Measurements from ENCODE around the gene PURB.
"Not testable (repeated sequence)": the region's sequence is repeated elsewhere in the genome, so short reads cannot be mapped to it uniquely, and the experiment has no call there.

Gene PURB

GRCh38 chr7:44885394-44886317 lies at the start of gene PURB:
Gene PURB (minus strand): TSS chr7:44885530. CDS start chr7:44885348, 182 bp downstream.
- peak; percentile 90 to 96 for DNase-seq (ENCODE audit: low read depth in 2 of 2)

- DNase-seq (ENCODE audit: low read depth in 2 of 2), result no peak
Observed at GRCh38 chr7:44935016-44935415, 49.7 kb upstream of the PURB start.

- DNase-seq (ENCODE audit: low read depth in 2 of 2), result not testable (repeated sequence)
Observed at GRCh38 chr7:44934510-44934909, 49.2 kb upstream of the PURB start.

GRCh38 chr7:44930921-44931320 lies 45.6 kb upstream of the PURB start:
- no peak for DNase-seq (ENCODE audit: low read depth in 2 of 2)

- no peak for DNase-seq (ENCODE audit: low read depth in 2 of 2)
Observed at GRCh38 chr7:44922351-44922694, 37.0 kb upstream of the PURB start.

GRCh38 chr7:44921607-44922350 lies 36.4 kb upstream of the PURB start:
- DNase-seq (ENCODE audit: low read depth in 2 of 2), result peak; percentile 77 to 88

GRCh38 chr7:44920119-44920518 lies 34.8 kb upstream of the PURB start:
- DNase-seq (ENCODE audit: low read depth in 2 of 2), result no peak

- DNase-seq (ENCODE audit: low read depth in 2 of 2), result no peak
Observed at GRCh38 chr7:44918029-44918428, 32.7 kb upstream of the PURB start.

GRCh38 chr7:44917465-44917864 lies 32.1 kb upstream of the PURB start:
- no peak for DNase-seq (ENCODE audit: low read depth in 2 of 2)

GRCh38 chr7:44914992-44915607 lies 29.8 kb upstream of the PURB start:
- DNase-seq (ENCODE audit: low read depth in 2 of 2), result peak; percentile 37 to 53

GRCh38 chr7:44912775-44913347 lies 27.5 kb upstream of the PURB start:
- no peak for DNase-seq (ENCODE audit: low read depth in 2 of 2)

- DNase-seq (ENCODE audit: low read depth in 2 of 2), result no peak
Observed at GRCh38 chr7:44911911-44912310, 26.6 kb upstream of the PURB start.

- DNase-seq (ENCODE audit: low read depth in 2 of 2), result no peak
Observed at GRCh38 chr7:44909596-44910389, 24.5 kb upstream of the PURB start.

GRCh38 chr7:44906965-44907364 lies 21.6 kb upstream of the PURB start:
- no peak for DNase-seq (ENCODE audit: low read depth in 2 of 2)

GRCh38 chr7:44905002-44905635 lies 19.8 kb upstream of the PURB start:
- no peak for DNase-seq (ENCODE audit: low read depth in 2 of 2)

GRCh38 chr7:44899443-44899842 lies 14.1 kb upstream of the PURB start:
- DNase-seq (ENCODE audit: low read depth in 2 of 2), result no peak

- DNase-seq (ENCODE audit: low read depth in 2 of 2), result no peak
Observed at GRCh38 chr7:44898039-44898438, 12.7 kb upstream of the PURB start.

GRCh38 chr7:44897309-44897708 lies 12.0 kb upstream of the PURB start:
- no peak for DNase-seq (ENCODE audit: low read depth in 2 of 2)

GRCh38 chr7:44894888-44895580 lies 9.7 kb upstream of the PURB start:
- no peak for DNase-seq (ENCODE audit: low read depth in 2 of 2)

GRCh38 chr7:44893710-44894234 lies 8.4 kb upstream of the PURB start:
- no peak for DNase-seq (ENCODE audit: low read depth in 2 of 2)

All from stimulated activated CD8-positive, alpha-beta memory T cell treated with anti-CD3 and anti-CD28 coated beads, Interleukin-15, amount 100 ng/mL, for 4 hours (primary cell).